Ovary (tissue), 9 donors: ENCODE measurements around the gene FAM131C. TPM values are rescaled to one million over a fixed set of nuclear protein-coding genes. Genes with fewer than 3 reads are reported as not detected.
A peak's percentile ranks its signal among the peaks of the same experiment; 100 is the strongest.

Source experiments
- DNase-seq, 5 donors: peaks; one replicate each; pipeline ENCODE4 v3.0.0-alpha.2; 2019 to 2020
- H3K27ac ChIP-seq, 2 donors: fragments of 200-600 bp; one replicate each; pipeline versions ENCODE4 v1.5.1 to v1.8.0; 2019 to 2022
- H3K27me3 ChIP-seq: fragments of 200-600 bp; one replicate; pipeline ENCODE4 v1.8.0; 2022
- H3K36me3 ChIP-seq: fragments of 200-600 bp; sonication (generic); one replicate; pipeline ENCODE4 v1.5.1; 2019
- H3K4me1 ChIP-seq: one replicate; pipeline ENCODE4 v1.8.1; 2013; ENCODE audit warnings: mild to moderate bottlenecking, moderate library complexity; ENCODE audit not compliant: insufficient read depth
- H3K4me3 ChIP-seq: fragments of 200-600 bp; sonication (generic); one replicate; pipeline ENCODE4 v1.5.1; 2017
- H3K9me3 ChIP-seq, 2 donors: fragments of 200-600 bp in 1 of 2; sonication (generic) in 1 of 2; one replicate each; pipeline versions ENCODE4 v1.5.1 to v1.8.1; 2013 to 2019; ENCODE audit warnings: mild to moderate bottlenecking in 1 of 2, moderate library complexity in 1 of 2
- EP300 ChIP-seq: sonication (generic); formaldehyde crosslinking; IDR thresholded peaks from one replicate; pipeline ENCODE4 v1.6.1; 2017; ENCODE audit warnings: antibody characterized with exemption
- POLR2A ChIP-seq: fragments of 450-650 bp; IDR thresholded peaks from one replicate; pipeline ENCODE4 v1.6.1; 2017; ENCODE audit warnings: antibody characterized with exemption, mild to moderate bottlenecking, moderate library complexity
- WGBS, 3 donors: extraction: QIAGEN DNeasy Blood & Tissue Kit in 1 of 3; methylation state at CpG; one replicate each; pipeline versions ENCODE4 v1.1.5 to v1.1.7; 2013 to 2017; 5-methylcytosine and 5-hydroxymethylcytosine counted together
- intact Hi-C, 4 donors: fragments of 100-400 bp; cut with DNase I; formaldehyde crosslinking; loops; one replicate each; pipeline versions ENCODE4 v1.11.0 to v1.15.1; 2022 to 2023
- polyA plus RNA-seq, 2 donors: library from polyadenylated mRNA; stranded (reverse); fragments of 200-250 nt in 1 of 2; fragments of 350-450 nt in 1 of 2; fragmentation: Illumina TruSeq in 1 of 2; extraction: RNeasy Lipid Tissue Mini Kit (QIAGEN cat#74804) in 1 of 2; gene quantifications; one replicate each; pipeline ENCODE4 v1.2.3, GENCODE V29; 2013 to 2014
- total RNA-seq, 7 donors: library from RNA; depleted of rRNA in 2 of 7; stranded (reverse); fragments of >200 nt in 2 of 7; fragmentation: NEBNext Ultra II Directional in 3 of 7; extraction: Animal tissue kit (Norgen Biotek cat#: 25700) in 3 of 7; gene quantifications; one replicate each; pipeline versions ENCODE4 v1.1.0 to v1.2.4, GENCODE V29; 2016 to 2023
- TF ChIP-seq, protein P1 (sequence below), 3 donors: fragments of 450-650 bp in 2 of 3; fragments of 200-600 bp in 1 of 3; IDR thresholded peaks; one replicate each; pipeline versions ENCODE4 v1.5.1 to v1.8.0; 2016 to 2022; ENCODE audit warnings: antibody characterized with exemption in 3 of 3, mild to moderate bottlenecking in 1 of 3
- donor health status: DM: no; HTN: no; CAD: no; lungs with moderate emphysema.
- donor health status: DM: no; HTN: no; CAD: no.
- donor health status: Bipolar disorder and iron deficiency.
- donor health status: DM: yes; HTN: yes; CAD: no.
- donor health status: DM: no; HTN: no; CAD: no.
- donor health status: DM: yes; HTN: yes; CAD: no.

The FAM131C gene
- total and polyA plus RNA-seq, 9 donors, result 0.10 to 1.3 (median 0.30) TPM; not detected in 1

DNA sequence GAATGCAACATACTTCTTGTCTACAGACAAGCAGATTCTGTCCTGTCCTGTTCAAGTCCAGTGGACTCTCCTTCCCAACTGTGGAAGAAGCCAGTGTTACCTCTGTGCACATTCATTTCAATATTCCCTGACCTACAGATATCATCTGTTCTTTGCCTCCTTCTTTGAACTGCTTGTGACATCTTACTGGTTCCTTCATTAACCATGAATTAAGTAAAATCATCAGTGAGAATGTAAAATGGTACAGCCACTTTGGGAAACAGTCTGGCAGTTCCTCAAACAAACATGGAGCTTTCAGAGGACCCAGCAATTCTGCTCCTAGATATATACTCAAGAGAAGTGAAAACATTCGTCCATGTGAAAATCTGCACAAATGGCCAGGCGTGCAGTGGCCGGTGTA lies 62.6 kb downstream of the FAM131C start:
- DNase-seq, result no peak
- H3K9me3 ChIP-seq, result no peaks in the 10 kb centered on the region
- no peak overlapping the region for H3K4me3 ChIP-seq
- intact Hi-C loops, result loop anchor here in 2 of 4 donors (2.0 to 5.0 kb wide), 3 partner anchors 41 to 171 kb away; no protein-coding TSS in a partner anchor
- H3K4me1 ChIP-seq, result peaks cover 10% of the 10 kb centered on the region
- H3K27ac ChIP-seq, result no peak overlapping the region
- TF ChIP-seq EP300 (no peak), POLR2A (no peak)
- TF ChIP-seq, protein P1, sequence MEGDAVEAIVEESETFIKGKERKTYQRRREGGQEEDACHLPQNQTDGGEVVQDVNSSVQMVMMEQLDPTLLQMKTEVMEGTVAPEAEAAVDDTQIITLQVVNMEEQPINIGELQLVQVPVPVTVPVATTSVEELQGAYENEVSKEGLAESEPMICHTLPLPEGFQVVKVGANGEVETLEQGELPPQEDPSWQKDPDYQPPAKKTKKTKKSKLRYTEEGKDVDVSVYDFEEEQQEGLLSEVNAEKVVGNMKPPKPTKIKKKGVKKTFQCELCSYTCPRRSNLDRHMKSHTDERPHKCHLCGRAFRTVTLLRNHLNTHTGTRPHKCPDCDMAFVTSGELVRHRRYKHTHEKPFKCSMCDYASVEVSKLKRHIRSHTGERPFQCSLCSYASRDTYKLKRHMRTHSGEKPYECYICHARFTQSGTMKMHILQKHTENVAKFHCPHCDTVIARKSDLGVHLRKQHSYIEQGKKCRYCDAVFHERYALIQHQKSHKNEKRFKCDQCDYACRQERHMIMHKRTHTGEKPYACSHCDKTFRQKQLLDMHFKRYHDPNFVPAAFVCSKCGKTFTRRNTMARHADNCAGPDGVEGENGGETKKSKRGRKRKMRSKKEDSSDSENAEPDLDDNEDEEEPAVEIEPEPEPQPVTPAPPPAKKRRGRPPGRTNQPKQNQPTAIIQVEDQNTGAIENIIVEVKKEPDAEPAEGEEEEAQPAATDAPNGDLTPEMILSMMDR (IDR thresholded peaks at IDR 0.05), result no peak
- no peaks in the 10 kb centered on the region for H3K36me3 ChIP-seq
- no peaks in the 10 kb centered on the region for H3K27me3 ChIP-seq
- 86 to 93% (median 92%) methylated on average over 3 of the region's 3 CpGs for WGBS, 3 donors

DNA sequence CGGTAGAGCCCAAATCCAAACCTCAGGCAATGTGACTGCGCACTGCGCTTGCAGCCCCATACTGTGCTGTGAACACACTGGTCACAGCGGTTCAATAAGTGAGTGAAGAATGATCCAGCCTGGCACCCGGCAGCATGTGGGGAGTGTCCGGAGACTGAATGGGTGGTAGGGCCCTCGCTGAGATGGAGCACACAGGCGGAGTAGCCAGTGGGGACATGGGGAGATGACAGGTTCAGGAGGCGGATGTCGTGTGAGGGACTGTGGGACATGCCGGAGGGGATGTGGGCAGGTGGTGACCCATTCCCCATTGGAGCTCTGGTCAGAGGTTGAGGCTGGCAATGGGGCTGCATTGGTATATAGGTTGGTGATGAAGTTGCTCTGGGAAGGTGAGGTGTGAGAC lies 63.8 kb downstream of the FAM131C start:
- peak in 3 of 5 donors; percentile 9 to 34 (median 26) for DNase-seq

DNA sequence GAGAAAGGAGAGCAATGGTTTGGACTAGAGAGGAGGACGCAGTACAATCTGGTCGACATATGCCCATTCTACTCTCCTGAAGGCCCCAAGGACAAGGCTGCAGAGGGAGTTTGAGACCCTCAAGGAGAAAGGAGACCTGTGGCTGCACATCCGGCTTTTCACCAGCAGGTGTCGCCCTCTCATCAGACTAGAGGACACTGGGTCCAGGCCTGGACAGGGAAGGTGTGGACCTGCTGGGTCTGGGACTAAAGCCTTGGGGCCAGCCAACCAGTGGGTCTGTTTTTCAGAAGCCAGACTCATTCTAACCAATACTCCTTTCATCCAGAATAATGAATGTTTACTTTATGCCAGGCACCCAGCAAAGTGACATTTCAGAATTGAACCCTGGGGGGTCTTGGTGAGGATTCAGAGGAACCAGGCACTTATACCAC lies 64.4 kb downstream of the FAM131C start:
- H3K4me3 ChIP-seq, result no peak overlapping the region
- no peaks in the 10 kb centered on the region for H3K36me3 ChIP-seq
- H3K9me3 ChIP-seq, result no peaks in the 10 kb centered on the region
- no peak overlapping the region for H3K27ac ChIP-seq
- H3K4me1 ChIP-seq, result peaks cover 7% of the 10 kb centered on the region
- WGBS, 3 donors, result 0 to 2% (median 1%) methylated on average over 4 of the region's 4 CpGs
- H3K27me3 ChIP-seq, result no peaks in the 10 kb centered on the region
- TF ChIP-seq, protein P1 (IDR thresholded peaks at IDR 0.05), result peak; percentile 84 to 98 (median 97)
- TF ChIP-seq POLR2A, result no peak
- DNase-seq, result peak; percentile 82 to 91 (median 89)
- intact Hi-C loops, result loop anchor here (1.0 to 2.0 kb wide), 3 partner anchors 23 to 48 kb away; no protein-coding TSS in a partner anchor

More for the DNA sequence above, 63.8 kb downstream of the FAM131C start:
- TF ChIP-seq, protein P1 (IDR thresholded peaks at IDR 0.05), result no peak
- TF ChIP-seq POLR2A (no peak), EP300 (no peak)
- 89 to 92% (median 89%) methylated on average over 11 of the region's 11 CpGs for WGBS, 3 donors
- no peaks in the 10 kb centered on the region for H3K27me3 ChIP-seq
- H3K9me3 ChIP-seq, result no peaks in the 10 kb centered on the region
- H3K4me1 ChIP-seq, result peaks cover 7% of the 10 kb centered on the region
- intact Hi-C loops, result loop anchor here (1.0 to 5.0 kb wide), 6 partner anchors 23 to 173 kb away; no protein-coding TSS in a partner anchor
- no peak overlapping the region for H3K4me3 ChIP-seq
- no peaks in the 10 kb centered on the region for H3K36me3 ChIP-seq
- H3K27ac ChIP-seq, result no peak overlapping the region

Other genes starting within 250 kb of the FAM131C start
- 10 to 100 TPM; 38.0 to 93.2 (median 65.6) TPM for gene SPEN, start 225.9 kb downstream of the FAM131C start, total RNA-seq
- gene SPEN, start 225.9 kb downstream of the FAM131C start, polyA plus RNA-seq, result 10 to 100 TPM; 30.5 to 41.7 TPM
- 10 to 100 TPM; 18.8 to 45.7 (median 29.8) TPM for gene ZBTB17, start 97.5 kb downstream of the FAM131C start, total RNA-seq
- gene ZBTB17, start 97.5 kb downstream of the FAM131C start, polyA plus RNA-seq, result 10 to 100 TPM in 1 of 2 donors, 1 to 10 TPM in 1; 3.7 to 33.1 TPM
- not detected for gene SRARP, start 69.4 kb downstream of the FAM131C start, total RNA-seq
- gene SRARP, start 69.4 kb downstream of the FAM131C start, polyA plus RNA-seq, result not detected
- gene HSPB7, start 55.6 kb downstream of the FAM131C start, total RNA-seq, result 10 to 100 TPM in 6 of 7 donors, 1 to 10 TPM in 1; 1.9 to 68.7 (median 35.8) TPM
- gene HSPB7, start 55.6 kb downstream of the FAM131C start, polyA plus RNA-seq, result 10 to 100 TPM; 21.9 to 25.4 TPM
- gene CLCNKA, start 51.6 kb downstream of the FAM131C start, total RNA-seq, result 1 to 10 TPM in 5 of 7 donors, under 1 TPM in 1, not detected in 1; 0.97 to 2.4 (median 1.2) TPM
- under 1 TPM; 0.08 to 0.74 TPM for gene CLCNKA, start 51.6 kb downstream of the FAM131C start, polyA plus RNA-seq
- 1 to 10 TPM in 4 of 7 donors, under 1 TPM in 2, not detected in 1; 0.82 to 8.2 (median 1.9) TPM for gene CLCNKB, start 29.9 kb downstream of the FAM131C start, total RNA-seq
- gene CLCNKB, start 29.9 kb downstream of the FAM131C start, polyA plus RNA-seq, result under 1 TPM; 0.18 to 0.42 TPM
- gene EPHA2, start 82.4 kb upstream of the FAM131C start, total RNA-seq, result 10 to 100 TPM in 3 of 7 donors, 1 to 10 TPM in 4; 3.9 to 40.7 (median 8.8) TPM
- gene EPHA2, start 82.4 kb upstream of the FAM131C start, polyA plus RNA-seq, result 1 to 10 TPM; 3.8 to 6.1 TPM
- 10 to 100 TPM in 5 of 7 donors, 1 to 10 TPM in 2; 6.0 to 30.4 (median 14.6) TPM for gene ARHGEF19, start 139.0 kb upstream of the FAM131C start, total RNA-seq
- gene ARHGEF19, start 139.0 kb upstream of the FAM131C start, polyA plus RNA-seq, result 10 to 100 TPM in 1 of 2 donors, 1 to 10 TPM in 1; 2.3 to 15.5 TPM
- gene CPLANE2, start 163.5 kb upstream of the FAM131C start, total RNA-seq, result 10 to 100 TPM in 4 of 7 donors, 1 to 10 TPM in 3; 4.6 to 12.4 (median 10.5) TPM
- 1 to 10 TPM; 2.6 to 6.6 TPM for gene CPLANE2, start 163.5 kb upstream of the FAM131C start, polyA plus RNA-seq